HG02840 (cell line): ENCODE results near the gene NFIA.
"Not testable (repeated sequence)": the region's sequence is repeated elsewhere in the genome, so short reads cannot be mapped to it uniquely, and the experiment has no call there.

Source experiments
- ATAC-seq: cut with Tn5 transposase; IDR thresholded peaks from one replicate; pipeline ENCODE4 v1.9.1; 2021; ENCODE audit warnings: mild to moderate bottlenecking, moderate library complexity, moderate number of reproducible peaks; ENCODE audit not compliant: unreplicated experiment, low FRiP score

NFIA gene

GRCh38 chr1:61058483-61059245, 23.7 kb upstream of the NFIA start:
- ATAC-seq = no peak

DNA sequence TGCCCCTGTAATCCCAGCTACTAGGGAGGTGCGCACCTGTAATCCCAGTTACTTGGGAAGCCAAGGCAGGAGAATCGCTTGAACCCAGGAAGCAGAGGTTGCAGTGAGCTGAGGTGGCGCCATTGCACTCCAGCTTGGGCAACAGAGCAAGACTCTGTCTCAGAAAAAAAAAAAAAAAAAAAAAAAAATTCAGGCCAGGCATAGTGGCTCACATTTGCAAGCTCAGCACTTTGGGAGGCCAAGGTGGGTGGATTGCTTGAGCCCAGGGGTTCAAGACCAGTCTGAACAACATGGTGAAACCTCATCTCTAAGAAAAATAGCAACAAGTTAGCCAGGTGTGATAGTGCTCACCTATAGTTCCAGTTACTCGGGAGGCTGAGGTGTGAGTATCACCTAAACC, 20.8 kb upstream of the NFIA start:
- not testable (repeated sequence) for ATAC-seq

DNA sequence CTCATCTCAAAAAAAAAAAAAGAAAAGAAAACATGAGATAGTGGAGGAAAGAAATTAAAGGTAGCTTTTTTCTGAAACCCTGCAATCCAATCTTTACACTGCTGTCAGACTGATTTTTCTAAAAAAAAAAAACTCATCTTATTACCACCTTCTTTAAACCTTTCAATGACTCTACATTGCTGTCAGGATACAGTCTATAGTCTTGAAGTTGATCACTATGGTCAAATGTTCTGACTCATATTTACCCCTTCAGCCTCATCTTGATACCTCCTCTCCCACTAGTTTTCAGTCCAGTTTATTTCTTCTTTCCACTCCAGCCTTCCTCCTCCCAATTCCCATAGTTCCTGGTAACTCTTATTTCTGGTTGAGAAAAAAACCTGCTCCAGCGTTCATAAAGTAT, 17.7 kb upstream of the NFIA start:
- ATAC-seq = no peak

GRCh38 chr1:61067446-61068019, 14.8 kb upstream of the NFIA start:
- ATAC-seq = no peak

GRCh38 chr1:61070054-61070453, 12.3 kb upstream of the NFIA start:
- ATAC-seq = no peak

GRCh38 chr1:61071205-61072130, 10.9 kb upstream of the NFIA start:
- ATAC-seq = no peak

- ATAC-seq = no peak
Measured at GRCh38 chr1:61073871-61074270, 8.5 kb upstream of the NFIA start.

DNA sequence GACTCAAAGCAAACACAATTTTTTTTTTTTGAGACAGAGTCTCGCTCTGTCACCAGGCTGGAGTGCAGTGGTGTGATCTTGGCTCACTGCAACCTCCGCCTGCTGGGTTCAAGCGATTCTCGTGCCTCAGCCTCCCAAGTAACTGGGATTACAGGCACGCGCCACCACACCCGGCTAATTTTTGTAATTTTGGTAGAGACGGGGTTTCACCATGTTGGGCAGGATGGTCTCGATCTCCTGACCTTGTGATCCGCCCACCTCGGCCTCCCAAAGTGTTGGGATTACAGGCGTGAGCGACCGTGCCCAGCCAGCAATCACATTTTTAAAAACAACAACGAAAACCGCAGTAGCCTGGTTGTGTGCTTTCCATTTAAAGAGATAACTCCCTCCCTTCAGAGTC, 6.5 kb upstream of the NFIA start:
- not testable (repeated sequence) for ATAC-seq

- peak; percentile 70 for ATAC-seq
Measured at GRCh38 chr1:61076728-61077675, 5.4 kb upstream of the NFIA start.

GRCh38 chr1:61077676-61078541, 4.5 kb upstream of the NFIA start:
- no peak for ATAC-seq

- no peak for ATAC-seq
Measured at GRCh38 chr1:61078618-61079295, 3.6 kb upstream of the NFIA start.

GRCh38 chr1:61079296-61079897, 3.0 kb upstream of the NFIA start:
- ATAC-seq = no peak

- no peak for ATAC-seq
Measured at GRCh38 chr1:61079898-61080336, 2.4 kb upstream of the NFIA start.

GRCh38 chr1:61080413-61081143, 1.8 kb upstream of the NFIA start:
- ATAC-seq = no peak

DNA sequence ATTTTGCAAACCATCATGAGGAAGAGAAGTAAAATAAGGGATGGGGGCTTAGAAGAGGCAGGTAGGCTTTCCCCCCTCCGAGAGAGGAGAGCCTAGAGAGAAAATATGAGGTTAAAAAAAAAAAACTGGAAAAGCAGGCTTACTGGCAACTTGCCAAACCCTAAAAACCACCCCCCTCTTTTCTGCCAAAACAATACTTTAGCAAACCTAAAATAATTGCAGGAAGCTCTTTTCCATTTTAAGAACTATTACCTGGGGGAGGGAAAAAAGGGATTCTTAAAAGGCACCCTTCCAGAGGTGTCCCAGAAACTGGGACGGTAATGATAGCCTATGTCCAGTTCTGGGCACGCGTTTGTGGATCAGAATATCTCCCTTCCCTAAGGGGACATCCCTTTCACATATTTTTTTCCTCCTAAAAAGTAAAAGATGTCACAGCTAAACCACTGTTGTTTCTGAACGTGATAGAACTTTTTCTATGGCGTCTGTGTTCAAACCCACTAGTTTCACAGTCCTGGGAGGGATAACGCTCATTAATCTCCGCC, 1.1 kb upstream of the NFIA start:
- ATAC-seq = no peak

GRCh38 chr1:61081686-61082310, 563 bp upstream of the NFIA start:
- no peak for ATAC-seq
